GM12801 (cell line): ENCODE measurements around the gene IQGAP3.

ENCODE experiments used
- TF ChIP-seq, protein P1 (sequence below): IDR thresholded peaks from one replicate; pipeline ENCODE4 v1.5.1; 2011; ENCODE audit warnings: control low read depth; ENCODE audit not compliant: insufficient read length; ENCODE audit errors: extremely low read depth

Gene IQGAP3

DNA sequence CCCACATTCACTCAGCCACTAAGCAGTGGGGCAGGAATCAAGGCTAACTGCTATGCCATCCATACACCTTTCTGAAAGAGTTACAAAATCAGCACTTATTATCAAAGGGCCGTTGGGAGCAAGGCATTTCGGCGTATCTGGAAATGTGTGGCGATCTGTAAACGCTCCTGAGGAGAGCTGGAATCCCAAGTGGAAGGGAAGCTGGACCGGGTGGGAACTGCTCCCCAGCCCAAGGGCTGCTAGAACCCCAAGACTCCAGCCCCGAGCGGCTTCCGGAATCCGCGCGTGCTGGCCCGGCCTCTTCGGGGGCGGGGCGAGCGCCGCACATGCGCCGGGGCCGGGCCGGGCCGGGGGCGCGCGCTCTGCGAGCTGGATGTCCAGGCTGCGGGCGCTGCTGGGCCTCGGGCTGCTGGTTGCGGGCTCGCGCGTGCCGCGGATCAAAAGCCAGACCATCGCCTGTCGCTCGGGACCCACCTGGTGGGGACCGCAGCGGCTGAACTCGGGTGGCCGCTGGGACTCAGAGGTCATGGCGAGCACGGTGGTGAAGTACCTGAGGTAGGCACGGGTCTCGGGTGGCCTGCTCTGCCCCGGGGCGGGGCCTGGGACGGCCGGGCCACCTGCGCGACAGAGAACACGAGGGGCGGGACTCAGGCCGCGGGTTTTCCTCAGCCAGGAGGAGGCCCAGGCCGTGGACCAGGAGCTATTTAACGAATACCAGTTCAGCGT is 19.2 kb upstream of the IQGAP3 start, which contains the start of gene NAXE:
Gene NAXE (plus strand): TSS at position 345 of the 726 bp plus-strand sequence. CDS start 29 bp downstream, at position 374.
- TF ChIP-seq, protein P1, sequence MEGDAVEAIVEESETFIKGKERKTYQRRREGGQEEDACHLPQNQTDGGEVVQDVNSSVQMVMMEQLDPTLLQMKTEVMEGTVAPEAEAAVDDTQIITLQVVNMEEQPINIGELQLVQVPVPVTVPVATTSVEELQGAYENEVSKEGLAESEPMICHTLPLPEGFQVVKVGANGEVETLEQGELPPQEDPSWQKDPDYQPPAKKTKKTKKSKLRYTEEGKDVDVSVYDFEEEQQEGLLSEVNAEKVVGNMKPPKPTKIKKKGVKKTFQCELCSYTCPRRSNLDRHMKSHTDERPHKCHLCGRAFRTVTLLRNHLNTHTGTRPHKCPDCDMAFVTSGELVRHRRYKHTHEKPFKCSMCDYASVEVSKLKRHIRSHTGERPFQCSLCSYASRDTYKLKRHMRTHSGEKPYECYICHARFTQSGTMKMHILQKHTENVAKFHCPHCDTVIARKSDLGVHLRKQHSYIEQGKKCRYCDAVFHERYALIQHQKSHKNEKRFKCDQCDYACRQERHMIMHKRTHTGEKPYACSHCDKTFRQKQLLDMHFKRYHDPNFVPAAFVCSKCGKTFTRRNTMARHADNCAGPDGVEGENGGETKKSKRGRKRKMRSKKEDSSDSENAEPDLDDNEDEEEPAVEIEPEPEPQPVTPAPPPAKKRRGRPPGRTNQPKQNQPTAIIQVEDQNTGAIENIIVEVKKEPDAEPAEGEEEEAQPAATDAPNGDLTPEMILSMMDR, result no peak

DNA sequence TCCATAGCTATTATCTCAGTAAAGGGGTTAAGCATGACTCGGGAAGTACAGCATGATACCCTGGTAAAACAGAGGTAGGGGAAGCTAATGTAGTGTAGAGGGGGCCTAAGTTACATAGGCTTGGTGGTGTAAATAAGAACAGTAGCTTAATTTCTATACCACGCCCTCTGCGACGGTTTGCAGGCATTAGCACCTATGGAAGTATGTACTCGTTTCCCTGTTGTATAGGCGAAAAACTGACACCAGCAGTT is 18.7 kb upstream of the IQGAP3 start:
- TF ChIP-seq, protein P1, result no peak

DNA sequence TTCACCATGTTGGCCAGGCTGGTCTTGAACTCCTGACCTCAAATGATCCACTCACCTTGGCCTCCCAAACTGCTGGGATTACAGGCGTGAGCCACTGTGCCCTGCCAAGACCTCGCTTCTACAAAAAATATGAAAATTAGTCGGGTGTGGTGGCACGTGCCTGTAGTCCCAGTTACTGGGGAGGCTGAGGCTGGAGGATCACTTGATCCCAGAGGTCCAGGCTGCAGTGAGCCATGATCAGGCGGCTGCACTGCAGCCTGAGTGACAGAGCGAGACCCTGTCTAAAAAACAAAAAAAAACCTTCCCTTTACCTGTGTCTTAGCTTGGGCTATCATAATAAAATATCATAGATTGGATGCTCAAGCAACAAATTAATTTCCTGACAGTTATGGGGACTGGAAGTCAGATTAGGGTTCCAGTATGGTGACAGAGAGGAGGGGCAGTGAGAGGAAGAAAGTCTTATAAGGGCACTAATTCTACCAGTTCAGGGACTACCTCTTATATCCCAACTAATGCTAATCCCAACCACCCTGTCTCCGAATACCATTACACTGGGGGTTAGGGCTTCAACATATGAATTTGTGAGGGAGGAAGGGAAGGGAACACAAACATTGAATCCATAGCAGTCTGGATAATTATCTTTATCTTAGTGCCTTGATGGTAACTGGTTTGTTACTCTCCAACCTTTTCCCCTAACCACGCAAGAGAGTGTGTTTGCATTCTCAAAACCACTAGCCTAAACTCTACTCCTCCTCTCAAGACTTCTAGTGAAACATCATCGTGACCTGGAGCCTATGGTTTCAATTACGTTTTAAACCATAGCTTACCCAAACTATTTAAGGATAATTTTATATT is 18.2 kb upstream of the IQGAP3 start:
- TF ChIP-seq, protein P1, result no peak

DNA sequence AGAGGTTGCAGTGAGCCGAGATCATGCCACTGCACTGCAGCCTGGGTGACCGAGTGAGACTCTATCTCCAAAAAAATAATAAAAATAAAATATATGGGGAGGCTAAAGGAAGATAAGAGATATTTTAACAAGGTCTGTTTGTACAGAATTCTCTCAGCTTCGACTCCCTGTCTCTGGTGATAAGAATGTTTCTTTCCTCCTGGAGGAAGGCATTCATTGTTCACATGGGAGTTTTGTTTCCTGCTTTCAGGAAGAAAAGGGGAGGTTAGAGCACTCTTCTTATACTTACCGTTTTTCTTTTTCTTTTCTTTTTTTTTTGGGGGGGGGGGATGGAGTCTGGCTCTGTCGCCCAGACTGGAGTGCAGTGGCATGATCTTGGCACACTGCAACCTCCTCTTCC is 17.2 kb upstream of the IQGAP3 start:
- TF ChIP-seq, protein P1, result no peak

DNA sequence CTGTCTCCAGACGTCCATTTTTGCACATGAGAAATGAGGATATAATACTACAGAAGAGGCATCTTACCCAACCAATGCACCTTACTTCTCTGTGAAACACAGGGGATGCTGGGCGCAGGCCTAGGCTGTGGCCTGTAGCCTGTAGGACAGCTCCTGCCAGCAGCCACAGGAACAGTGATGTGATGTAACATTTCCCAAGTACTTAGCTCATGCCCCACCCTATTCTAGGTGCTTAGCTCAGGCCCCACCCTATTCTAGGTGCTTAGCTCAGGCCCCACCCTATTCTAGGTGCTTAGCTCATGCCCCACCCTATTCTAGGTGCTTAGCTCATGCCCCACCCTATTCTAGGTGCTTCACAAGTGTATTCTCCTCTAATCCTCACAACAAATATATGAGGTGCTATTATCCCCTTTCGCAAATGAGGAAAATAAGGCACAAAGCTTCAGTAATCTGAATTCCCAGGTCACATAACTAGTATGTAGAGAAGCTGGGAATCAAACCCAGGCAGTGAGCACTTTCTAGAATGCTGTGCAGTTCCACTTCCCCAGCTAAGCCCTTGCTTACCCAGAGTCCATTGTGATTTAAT is 14.6 kb upstream of the IQGAP3 start:
- TF ChIP-seq, protein P1, result no peak

DNA sequence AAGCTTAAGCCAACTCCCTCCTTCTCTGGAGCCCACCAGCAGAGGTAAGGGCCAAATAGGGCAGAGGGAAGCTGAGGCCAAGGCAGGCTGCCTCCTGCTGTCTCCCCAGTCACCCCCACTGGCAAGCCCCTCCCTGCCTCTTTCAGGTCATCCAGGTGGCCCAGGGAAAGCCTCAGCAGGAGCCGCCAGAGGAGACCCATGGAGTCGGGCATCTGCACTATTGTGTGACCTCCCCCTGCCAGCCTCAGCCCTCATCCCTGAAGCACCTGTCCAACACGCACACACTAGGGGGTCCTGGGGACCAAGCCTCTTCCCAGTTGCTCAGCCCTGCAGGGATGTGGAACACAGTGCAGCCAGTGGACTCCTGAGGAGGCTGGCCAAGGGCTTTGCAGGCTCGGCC is 14.0 kb upstream of the IQGAP3 start:
- TF ChIP-seq, protein P1, result no peak

DNA sequence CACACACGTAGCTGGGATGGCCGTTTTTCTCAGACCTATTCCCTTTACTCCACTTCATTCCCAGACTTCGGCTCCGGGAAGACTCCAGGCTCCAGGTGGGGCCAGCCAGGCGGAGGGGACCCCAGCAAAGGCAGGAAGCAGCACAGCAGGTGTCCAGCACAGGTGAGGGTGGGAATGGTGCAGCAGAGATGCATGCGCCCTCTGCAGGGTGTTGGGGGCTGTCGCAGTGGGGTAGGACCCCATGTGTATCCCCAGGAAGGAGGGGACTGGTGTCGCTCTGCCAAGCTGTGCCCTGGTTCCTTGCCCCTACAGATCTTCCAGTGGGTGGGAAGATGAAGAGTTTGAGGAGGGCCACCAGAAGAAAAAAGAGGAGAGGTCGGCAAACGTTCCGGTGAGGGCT is 12.4 kb upstream of the IQGAP3 start:
- TF ChIP-seq, protein P1, result no peak
